K562 (cell line): ENCODE results near the gene SYVN1. TPM values are rescaled to one million over a fixed set of nuclear protein-coding genes. Genes with fewer than 3 reads are reported as not detected.
A peak's percentile ranks its signal among the peaks of the same experiment; 100 is the strongest.

ENCODE experiments used
- ATAC-seq: fragments of 200-7000 bp; cut with Tn5 transposase; 3 replicates; pipeline ENCODE4 v1.9.1; 2020; ENCODE audit warnings: moderate library complexity
- BruUV-seq: library from RNA; stranded (reverse); fragments of 400-500 nt; replicated peaks from 2 replicates; lab custom pipeline; 2021; lab: Mats Ljungman, UMichigan
- CTCF ChIA-PET: fragments of 300-600 bp; formaldehyde crosslinking; extraction: SDS; loops from one replicate; lab custom pipeline; 2021; ENCODE audit warnings: low intra/inter-chr PET ratio; lab: Yijun Ruan, JAX
- POLR2A ChIA-PET: fragments of 300-600, 350-650 bp; sonication (Branson Sonifier 250); formaldehyde crosslinking; extraction: SDS; loops from one replicate; lab custom pipeline; 2021; ENCODE audit warnings: antibody characterized with exemption, inconsistent platforms; lab: Yijun Ruan, JAX
- DNase-seq, 4 experiments: peaks; one replicate each; pipeline versions ENCODE4 v3.0.0 to v3.0.0-alpha.2; 2011 to 2018; ENCODE audit warnings: low spot score in 3 of 4, mixed read lengths in 3 of 4; ENCODE audit errors: extremely low read depth in 1 of 4
- FAIRE-seq: peaks from 2 replicates; lab custom pipeline; 2011; peaks lifted over from hg19 to GRCh38; lab: Jason Lieb, UNC
- H2AFZ ChIP-seq: 2 replicates; pipeline ENCODE4 v1.6.0; 2011; ENCODE audit warnings: low read depth, low read length, control low read depth, inconsistent platforms
- H3K27ac ChIP-seq: fragments of 200-600 bp; 3 replicates; pipeline ENCODE4 v1.8.0; 2011; ENCODE audit warnings: low read depth, mild to moderate bottlenecking, control low read depth, inconsistent platforms, low read length, moderate library complexity, mixed read lengths; ENCODE audit errors: extremely low read depth
- H3K27me3 ChIP-seq, 2 experiments: fragments of 300-600 bp in 1 of 2; 2 replicates in 1 of 2; 3 replicates in 1 of 2; pipeline versions ENCODE4 v1.6.0 to v1.8.0; 2011; ENCODE audit warnings: inconsistent platforms in 2 of 2, low read length in 2 of 2, mild to moderate bottlenecking in 1 of 2, mixed read lengths in 1 of 2, moderate library complexity in 1 of 2; ENCODE audit not compliant: control insufficient read depth in 2 of 2, insufficient read depth in 2 of 2
- H3K36me3 ChIP-seq: fragments of 300-600 bp; 3 replicates; pipeline ENCODE4 v1.8.0; 2011; ENCODE audit warnings: mild to moderate bottlenecking, low read length, inconsistent platforms; ENCODE audit not compliant: control insufficient read depth, insufficient read depth
- H3K4me1 ChIP-seq, 2 experiments: fragments of 200-600 bp in 1 of 2; replicated peaks in 1 of 2; 2 replicates in 1 of 2; 3 replicates in 1 of 2; pipeline versions ENCODE4 v1.5.1 to v1.8.0; 2011; ENCODE audit warnings: inconsistent platforms in 2 of 2, low read length in 2 of 2, mild to moderate bottlenecking in 1 of 2, mixed read lengths in 1 of 2, moderate library complexity in 1 of 2; ENCODE audit not compliant: control insufficient read depth in 2 of 2, insufficient read depth in 2 of 2
- H3K4me2 ChIP-seq: 2 replicates; pipeline ENCODE4 v1.6.1; 2011; ENCODE audit warnings: low read length, control low read depth, inconsistent platforms, mixed read lengths; ENCODE audit not compliant: insufficient read depth
- H3K4me3 ChIP-seq: fragments of 200-600 bp; sonication (generic), shearing (Covaris generic); 2 replicates; pipeline ENCODE4 v1.5.1; 2016; ENCODE audit warnings: control low read depth, inconsistent platforms
- H3K79me2 ChIP-seq: fragments of 200-600 bp; 3 replicates; pipeline ENCODE4 v1.8.0; 2011; ENCODE audit warnings: low read length, inconsistent platforms; ENCODE audit not compliant: control insufficient read depth, insufficient read depth
- H3K9ac ChIP-seq, 2 experiments: 2 replicates each; pipeline versions ENCODE4 v1.6.0 to v1.6.1; 2011; ENCODE audit warnings: low read depth in 2 of 2, low read length in 2 of 2, control low read depth in 1 of 2, inconsistent platforms in 1 of 2, mild to moderate bottlenecking in 1 of 2, mixed read lengths in 1 of 2; ENCODE audit not compliant: insufficient read depth in 1 of 2
- H3K9me1 ChIP-seq: one replicate; pipeline ENCODE4 v1.6.0; 2011; ENCODE audit warnings: inconsistent platforms, mild to moderate bottlenecking, low read length, moderate library complexity; ENCODE audit not compliant: control insufficient read depth, insufficient read depth
- H3K9me3 ChIP-seq: replicated peaks from 2 replicates; pipeline ENCODE4 v1.5.1; 2011; ENCODE audit warnings: low read depth, low read length, inconsistent platforms; ENCODE audit not compliant: control insufficient read depth, insufficient read depth
- H4K20me1 ChIP-seq: replicated peaks from 2 replicates; pipeline ENCODE4 v1.6.1; 2011; ENCODE audit warnings: low read length, inconsistent platforms, mixed read lengths; ENCODE audit not compliant: control insufficient read depth, insufficient read depth
- DDX20 ChIP-seq: fragments of 450-650 bp; IDR thresholded peaks from 2 replicates; pipeline ENCODE4 v1.6.1; 2016; ENCODE audit warnings: missing genetic modification characterization, low read depth, mild to moderate bottlenecking, missing compliant biosample characterization, moderate library complexity
- E2F1 ChIP-seq: sonication (generic); formaldehyde crosslinking; IDR thresholded peaks from 2 replicates; pipeline ENCODE4 v1.8.1; 2023; ENCODE audit warnings: mild to moderate bottlenecking, missing genetic modification reagents, moderate library complexity
- GMEB1 ChIP-seq: fragments of 250-450 bp; sonication (Bioruptor Pico); IDR thresholded peaks from 2 replicates; pipeline ENCODE4 v1.4.0; 2020; ENCODE audit warnings: mild to moderate bottlenecking
- IRF9 ChIP-seq: fragments of 450-650 bp; IDR thresholded peaks from 2 replicates; pipeline ENCODE4 v1.6.1; 2016; ENCODE audit warnings: missing biosample characterization, missing genetic modification characterization
- KLF10 ChIP-seq: fragments of 250-450 bp; sonication (Bioruptor Pico); IDR thresholded peaks from 2 replicates; pipeline ENCODE4 v1.6.1; 2021; ENCODE audit warnings: matching md5 sums
- MLX ChIP-seq, 2 experiments: fragments of 450-650 bp in 1 of 2; sonication (generic) in 1 of 2; formaldehyde crosslinking; conservative IDR thresholded peaks; 2 replicates each; pipeline versions ENCODE4 v1.4.0 to v1.8.1; 2020 to 2022; ENCODE audit warnings: mild to moderate bottlenecking in 1 of 2, missing genetic modification reagents in 1 of 2
- RAD21 ChIP-seq, 2 experiments: fragments of 250-450 bp in 1 of 2; fragments of 450-650 bp in 1 of 2; sonication (Bioruptor Pico) in 1 of 2; formaldehyde crosslinking in 1 of 2; IDR thresholded peaks in 1 of 2; conservative IDR thresholded peaks in 1 of 2; 2 replicates each; pipeline versions ENCODE4 v1.4.0 to v1.8.0; 2020 to 2022; ENCODE audit warnings: mild to moderate bottlenecking in 2 of 2, moderate library complexity in 1 of 2
- TCF15 ChIP-seq: fragments of 250-450 bp; sonication (Bioruptor Pico); IDR thresholded peaks from 2 replicates; pipeline ENCODE4 v1.8.0; 2022; ENCODE audit warnings: moderate library complexity, mild to moderate bottlenecking, inconsistent platforms
- VEZF1 ChIP-seq: fragments of 200-800 bp; sonication (Bioruptor generic); IDR thresholded peaks from 2 replicates; pipeline ENCODE4 v1.6.1; 2017; ENCODE audit warnings: missing genetic modification characterization, missing compliant biosample characterization
- ZNF277 ChIP-seq: fragments of 250-450 bp; sonication (Bioruptor Pico); IDR thresholded peaks from 2 replicates; pipeline ENCODE4 v1.8.0; 2022; ENCODE audit warnings: inconsistent platforms, mild to moderate bottlenecking, moderate library complexity, borderline replicate concordance
- WGBS: fragments of 100-300 bp; shearing (Covaris generic); methylation state at CpG from one replicate; pipeline ENCODE4 v1.1.6; 2016; ENCODE audit warnings: low coverage, mixed read lengths; ENCODE audit not compliant: insufficient coverage; ENCODE audit errors: missing lambda C conversion rate; 5-methylcytosine and 5-hydroxymethylcytosine counted together
- in situ Hi-C: fragments of 300-500 bp; cut with MboI; formaldehyde crosslinking; loops from 4 replicates; pipeline ENCODE4 v1.15.0; 2018; ENCODE audit warnings: inconsistent platforms, mixed read lengths
- intact Hi-C: fragments of 100-400 bp; cut with micrococcal nuclease; formaldehyde crosslinking; loops from 2 replicates; pipeline ENCODE4 v1.14.2; 2022
- polyA plus RNA-seq, 8 experiments: library from polyadenylated mRNA; depleted of rRNA in 4 of 8; stranded (reverse) in 5 of 8; unstranded in 3 of 8; fragments of >200 nt; fragmentation: Nextera tagmentation in 2 of 8; fragmentation: Illumina TruSeq in 1 of 8; extraction: Ambion mirVana in 2 of 8; extraction: Trizol in 1 of 8; gene quantifications; 2 replicates each; pipeline versions ENCODE4 v1.2.1 to v1.2.3, GENCODE V29; 2011 to 2014; ENCODE audit warnings: inconsistent platforms in 1 of 8, missing spikeins in 1 of 8
- total RNA-seq, 7 experiments: library from RNA; depleted of rRNA in 6 of 7; stranded (reverse); fragments of >200 nt in 6 of 7; fragmentation: Illumina TruSeq in 2 of 7; extraction: Trizol in 2 of 7; gene quantifications; 2 replicates each; pipeline versions ENCODE4 v1.2.1 to v1.2.3, GENCODE V29; 2011 to 2021; ENCODE audit warnings: low replicate concordance in 1 of 7

The SYVN1 gene
- total and polyA plus RNA-seq, 9 of the 15 experiments (the other 6 are each of a cell fraction or from before 2014, with no cell fraction given) = 0.41 to 47.4 (median 9.9) TPM

- no peaks in the 10 kb centered on the region for H3K9me1 ChIP-seq
- H3K79me2 ChIP-seq = peaks cover 48% of the 10 kb centered on the region
- H3K27me3 ChIP-seq = no peaks in the 10 kb centered on the region
- DNase-seq = peak in 1 of 4 experiments; percentile 38
- H3K27ac ChIP-seq = peak overlapping the region; percentile 86
- peak overlapping the region; percentile 95 for H3K4me3 ChIP-seq
- H3K9ac ChIP-seq = peak overlapping the region; percentile 89 to 98
- H2AFZ ChIP-seq = 0 out of 2 replicates have a peak overlapping the region, but pooled peaks have one; percentile 41
- peaks cover 33 to 50% of the 10 kb centered on the region in 2 experiments for H3K4me1 ChIP-seq
- no peak for FAIRE-seq
- no TSS peak for BruUV-seq
- H3K36me3 ChIP-seq = peaks cover 58% of the 10 kb centered on the region
- WGBS = 7% methylated on average over 49 of the region's 68 CpGs
- intact Hi-C loops = loop anchor here (1.0 to 10.0 kb wide), 3 partner anchors 103 to 232 kb away; partner anchors contain the start of gene CDC42EP2
- no peaks in the 10 kb centered on the region for H3K9me3 ChIP-seq
- H4K20me1 ChIP-seq = no peaks in the 10 kb centered on the region
- H3K4me2 ChIP-seq = peak overlapping the region; percentile 95
- ChIA-PET POLR2A (interaction anchor here (0.6 to 9.5 kb wide), 22 partner anchors 17 to 455 kb away, joined by 3 to 182 read pairs (median 4); partner anchors contain the start of genes BATF2, DPF2, POLA2 and SAC3D1), CTCF (interaction anchor here (0.8 to 1.9 kb wide), 4 partner anchors 64 to 269 kb away, joined by 3 to 7 read pairs (median 6); partner anchors contain the start of gene ARL2)
- in situ Hi-C loops = no loop called here
- peak; percentile 6 for ATAC-seq
- TF ChIP-seq MLX (CRISPR knock-in tag; conservative IDR thresholded peaks at IDR 0.05) (no peak), TCF15 (CRISPR knock-in tag) (no peak), RAD21 (CRISPR knock-in tag; conservative IDR thresholded peaks at IDR 0.05 in 1 of 2, IDR thresholded peaks at IDR 0.05 in 1 of 2) (no peak), GMEB1 (CRISPR knock-in tag) (no peak), KLF10 (no peak), VEZF1 (no peak), E2F1 (CRISPR knock-in tag) (peak; percentile 3; the same call in 1 of the 2 replicates), IRF9 (no peak), ZNF277 (CRISPR knock-in tag) (no peak), DDX20 (no peak)
These were observed 17.7 kb downstream of the SYVN1 start for GRCh38 chr11:65116370-65117205.
